Tibial nerve (tissue), 4 donors: ENCODE results near the gene AGPAT2.

Experiments
- EP300 ChIP-seq, 2 donors: sonication (generic); formaldehyde crosslinking; IDR thresholded peaks; one replicate each; pipeline ENCODE4 v1.6.1; 2017; ENCODE audit warnings: antibody characterized with exemption in 2 of 2, mild to moderate bottlenecking in 1 of 2
- POLR2A ChIP-seq, 2 donors: fragments of 450-650 bp; IDR thresholded peaks; one replicate each; pipeline ENCODE4 v1.6.1; 2017; ENCODE audit warnings: antibody characterized with exemption in 2 of 2, mild to moderate bottlenecking in 2 of 2, moderate library complexity in 2 of 2
- TF ChIP-seq, protein P1 (sequence below), 5 experiments: fragments of 200-600 bp in 3 of 5; fragments of 450-650 bp in 2 of 5; sonication (generic) in 3 of 5; IDR thresholded peaks; one replicate each; pipeline ENCODE4 v1.5.1; 2016 to 2019; ENCODE audit warnings: antibody characterized with exemption in 5 of 5, mild to moderate bottlenecking in 3 of 5, moderate library complexity in 2 of 5

DNA sequence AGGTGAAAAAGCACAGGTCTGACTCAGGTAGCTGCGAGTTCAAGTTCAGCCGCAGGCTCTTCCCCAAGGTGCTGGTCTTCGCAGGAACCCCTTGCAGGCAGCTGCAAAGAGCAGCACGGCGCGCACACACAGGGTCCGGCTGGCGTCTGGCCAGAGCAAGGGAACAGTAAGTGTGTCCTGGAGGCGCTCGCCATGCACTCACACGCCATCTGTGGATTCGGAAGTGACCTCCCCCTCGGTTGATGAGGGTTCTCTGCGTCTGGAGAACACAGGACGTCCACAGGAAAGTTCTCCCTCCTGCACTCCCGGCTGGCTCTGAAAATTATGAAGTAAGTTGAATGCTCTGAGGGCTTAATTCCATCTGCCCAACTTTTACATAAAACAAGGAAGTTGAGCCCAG is 38.5 kb downstream of the AGPAT2 start:
- peak in 1 of 2 donors; percentile 53 for TF ChIP-seq EP300 (IDR thresholded peaks at IDR 0.05)
- TF ChIP-seq, protein P1, sequence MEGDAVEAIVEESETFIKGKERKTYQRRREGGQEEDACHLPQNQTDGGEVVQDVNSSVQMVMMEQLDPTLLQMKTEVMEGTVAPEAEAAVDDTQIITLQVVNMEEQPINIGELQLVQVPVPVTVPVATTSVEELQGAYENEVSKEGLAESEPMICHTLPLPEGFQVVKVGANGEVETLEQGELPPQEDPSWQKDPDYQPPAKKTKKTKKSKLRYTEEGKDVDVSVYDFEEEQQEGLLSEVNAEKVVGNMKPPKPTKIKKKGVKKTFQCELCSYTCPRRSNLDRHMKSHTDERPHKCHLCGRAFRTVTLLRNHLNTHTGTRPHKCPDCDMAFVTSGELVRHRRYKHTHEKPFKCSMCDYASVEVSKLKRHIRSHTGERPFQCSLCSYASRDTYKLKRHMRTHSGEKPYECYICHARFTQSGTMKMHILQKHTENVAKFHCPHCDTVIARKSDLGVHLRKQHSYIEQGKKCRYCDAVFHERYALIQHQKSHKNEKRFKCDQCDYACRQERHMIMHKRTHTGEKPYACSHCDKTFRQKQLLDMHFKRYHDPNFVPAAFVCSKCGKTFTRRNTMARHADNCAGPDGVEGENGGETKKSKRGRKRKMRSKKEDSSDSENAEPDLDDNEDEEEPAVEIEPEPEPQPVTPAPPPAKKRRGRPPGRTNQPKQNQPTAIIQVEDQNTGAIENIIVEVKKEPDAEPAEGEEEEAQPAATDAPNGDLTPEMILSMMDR (IDR thresholded peaks at IDR 0.05): no peak
- TF ChIP-seq POLR2A (IDR thresholded peaks at IDR 0.05): no peak
